Small intestine (tissue), 7 donors: ENCODE measurements around the gene ALPP. TPM values are rescaled to one million over a fixed set of nuclear protein-coding genes. Genes with fewer than 3 reads are reported as not detected.
"Not testable (repeated sequence)": the region's sequence is repeated elsewhere in the genome, so short reads cannot be mapped to it uniquely, and the experiment has no call there.

Source experiments
- DNase-seq, 2 donors: peaks; one replicate each; pipeline versions ENCODE4 v3.0.0 to v3.0.0-alpha.2; 2013
- FAIRE-seq: peaks from 2 replicates; lab custom pipeline; 2012; peaks lifted over from hg19 to GRCh38; lab: Jason Lieb, UNC
- H3K27ac ChIP-seq, 3 donors: one replicate each; pipeline ENCODE4 v1.5.1; 2013; ENCODE audit warnings: low read length in 2 of 3, mild to moderate bottlenecking in 2 of 3, control low read depth in 1 of 3, inconsistent platforms in 1 of 3, low read depth in 1 of 3, moderate library complexity in 1 of 3
- H3K27me3 ChIP-seq, 3 donors: one replicate each; pipeline ENCODE4 v1.6.1; 2013; ENCODE audit warnings: low read length in 3 of 3, inconsistent platforms in 1 of 3; ENCODE audit not compliant: control insufficient read depth in 3 of 3, insufficient read depth in 3 of 3
- H3K36me3 ChIP-seq, 3 donors: one replicate each; pipeline ENCODE4 v1.6.1; 2013; ENCODE audit warnings: low read length in 3 of 3, inconsistent platforms in 1 of 3, low read depth in 1 of 3, mild to moderate bottlenecking in 1 of 3, moderate library complexity in 1 of 3; ENCODE audit not compliant: control insufficient read depth in 3 of 3, insufficient read depth in 2 of 3
- H3K4me1 ChIP-seq, 3 donors: one replicate each; pipeline ENCODE4 v1.6.1; 2013; ENCODE audit warnings: low read length in 2 of 3, inconsistent platforms in 1 of 3, low read depth in 1 of 3, mild to moderate bottlenecking in 1 of 3, moderate library complexity in 1 of 3; ENCODE audit not compliant: control insufficient read depth in 3 of 3, insufficient read depth in 2 of 3
- H3K4me3 ChIP-seq, 3 donors: one replicate each; pipeline ENCODE4 v1.5.1; 2013; ENCODE audit warnings: low read length in 3 of 3, control low read depth in 1 of 3, inconsistent platforms in 1 of 3, low read depth in 1 of 3, mild to moderate bottlenecking in 1 of 3, moderate library complexity in 1 of 3
- H3K9me3 ChIP-seq, 2 donors: one replicate each; pipeline ENCODE4 v1.6.1; 2013; ENCODE audit warnings: low read depth in 1 of 2, low read length in 1 of 2; ENCODE audit not compliant: control insufficient read depth in 2 of 2, insufficient read depth in 1 of 2
- WGBS, 3 donors: extraction: QIAGEN DNeasy Blood & Tissue Kit; methylation state at CpG; one replicate each; pipeline ENCODE4 v1.1.7; 2013; 5-methylcytosine and 5-hydroxymethylcytosine counted together
- polyA plus RNA-seq, 4 donors: library from polyadenylated mRNA; stranded (reverse) in 3 of 4; unstranded in 1 of 4; fragments of 200-250 nt in 3 of 4; fragments of 120-200 nt in 1 of 4; gene quantifications; one replicate each; pipeline versions ENCODE4 v1.2.1 to v1.2.3, GENCODE V29; 2013
- donor health status: healthy with polysubstance abuse.
- donor health status: control.
- donor health status: control.
- donor health status: Bipolar disorder and iron deficiency.
- donor health status: healthy.

Gene ALPP
- polyA plus RNA-seq, 4 donors = 0.01 TPM; not detected in 3

- peaks cover 0 to 14% (median 0%) of the 10 kb centered on the region in 3 donors for H3K27me3 ChIP-seq
- H3K36me3 ChIP-seq, H3K27ac ChIP-seq, H3K4me1 ChIP-seq, H3K9me3 ChIP-seq, H3K4me3 ChIP-seq, DNase-seq, FAIRE-seq: not testable (repeated sequence)
- 78 to 88% (median 87%) methylated on average over 3 to 10 of the region's 10 CpGs for WGBS, 3 donors
These were observed 29.7 kb downstream of the ALPP start for GRCh38 chr2:232408269-232408668.

GRCh38 chr2:232409617-232410016, 31.1 kb downstream of the ALPP start:
- H3K27ac ChIP-seq, FAIRE-seq, H3K36me3 ChIP-seq, H3K9me3 ChIP-seq, H3K4me3 ChIP-seq, H3K4me1 ChIP-seq, DNase-seq: not testable (repeated sequence)
- 59 to 76% (median 67%) methylated on average over 13 to 40 of the region's 40 CpGs for WGBS, 3 donors
- peaks cover 0 to 14% (median 0%) of the 10 kb centered on the region in 3 donors for H3K27me3 ChIP-seq

- 51 to 73% (median 60%) methylated on average over 7 of the region's 7 CpGs for WGBS, 3 donors
- H3K27me3 ChIP-seq = peaks cover 0 to 15% (median 0%) of the 10 kb centered on the region in 3 donors
- H3K27ac ChIP-seq = no peak overlapping the region
- no peak for FAIRE-seq
- H3K9me3 ChIP-seq = no peaks in the 10 kb centered on the region
- H3K4me3 ChIP-seq = no peak overlapping the region
- peaks cover 0 to 7% (median 3%) of the 10 kb centered on the region in 3 donors for H3K4me1 ChIP-seq
- DNase-seq = peak; percentile 41 to 74
- H3K36me3 ChIP-seq = no peaks in the 10 kb centered on the region
These were observed 31.8 kb downstream of the ALPP start for GRCh38 chr2:232410238-232410900.

- WGBS, 3 donors = 85 to 92% (median 86%) methylated on average over 6 of the region's 6 CpGs
- DNase-seq = no peak
- no peak for FAIRE-seq
- peaks cover 0 to 31% (median 0%) of the 10 kb centered on the region in 3 donors for H3K27me3 ChIP-seq
- no peaks in the 10 kb centered on the region for H3K36me3 ChIP-seq
- peaks cover 0 to 7% (median 3%) of the 10 kb centered on the region in 3 donors for H3K4me1 ChIP-seq
- no peaks in the 10 kb centered on the region for H3K9me3 ChIP-seq
- no peak overlapping the region for H3K4me3 ChIP-seq
- no peak overlapping the region for H3K27ac ChIP-seq
These were observed 33.5 kb downstream of the ALPP start for GRCh38 chr2:232411901-232412629.

GRCh38 chr2:232412986-232413385, 34.4 kb downstream of the ALPP start:
- H3K9me3 ChIP-seq = no peaks in the 10 kb centered on the region

GRCh38 chr2:232415138-232415690, 36.7 kb downstream of the ALPP start:
- 77 to 84% (median 82%) methylated on average over 8 of the region's 8 CpGs for WGBS, 3 donors

More at GRCh38 chr2:232412986-232413385, 34.4 kb downstream of the ALPP start:
- peaks cover under 1 to 40% (median 4%) of the 10 kb centered on the region in 3 donors for H3K27me3 ChIP-seq
- WGBS, 3 donors = 46 to 79% (median 74%) methylated on average over 5 of the region's 5 CpGs
- peaks cover 0 to 7% (median 3%) of the 10 kb centered on the region in 3 donors for H3K4me1 ChIP-seq
- H3K27ac ChIP-seq = no peak overlapping the region
- DNase-seq (no peak), FAIRE-seq (no peak)
- no peaks in the 10 kb centered on the region for H3K36me3 ChIP-seq
- no peak overlapping the region for H3K4me3 ChIP-seq

GRCh38 chr2:232415736-232416520, 37.4 kb downstream of the ALPP start:
- Histone ChIP-seq H3K27ac (no peak overlapping the region), H3K27me3 (peaks cover 19 to 59% (median 26%) of the 10 kb centered on the region in 3 donors), H3K9me3 (no peaks in the 10 kb centered on the region), H3K4me1 (peaks cover 0 to 12% (median 1%) of the 10 kb centered on the region in 3 donors), H3K4me3 (no peak overlapping the region), H3K36me3 (no peaks in the 10 kb centered on the region)
- FAIRE-seq (no peak), DNase-seq (peak in 1 of 2 donors; percentile 5)
- WGBS, 3 donors = 69 to 88% (median 83%) methylated on average over 12 of the region's 12 CpGs

More at GRCh38 chr2:232415138-232415690, 36.7 kb downstream of the ALPP start:
- DNase-seq = no peak
- Histone ChIP-seq H3K9me3 (no peaks in the 10 kb centered on the region), H3K4me1 (peaks cover 0 to 14% (median 5%) of the 10 kb centered on the region in 3 donors), H3K4me3 (no peak overlapping the region), H3K27me3 (peaks cover 14 to 57% (median 22%) of the 10 kb centered on the region in 3 donors), H3K27ac (no peak overlapping the region), H3K36me3 (no peaks in the 10 kb centered on the region)
- no peak for FAIRE-seq
